CD4-positive, alpha-beta memory T cell (primary cell): ENCODE results near the gene FEZ2. TPM values are rescaled to one million over a fixed set of nuclear protein-coding genes. Genes with fewer than 3 reads are reported as not detected.

ENCODE experiments used
- CTCF ChIA-PET: fragments of 350-600 bp; sonication (Branson Sonifier 250); formaldehyde crosslinking; loops from one replicate; lab custom pipeline; 2021; ENCODE audit warnings: inconsistent platforms; ENCODE audit not compliant: partially characterized antibody; lab: Charles Lee
- POLR2A ChIA-PET: fragments of 350-600 bp; sonication (Branson Sonifier 250); formaldehyde crosslinking; loops from one replicate; lab custom pipeline; 2021; ENCODE audit not compliant: partially characterized antibody; lab: Charles Lee
- DNase-seq, 5 donors: peaks; one replicate each; pipeline versions ENCODE4 v3.0.0 to v3.0.0-alpha.2; 2020 to 2022; ENCODE audit warnings: mixed read lengths in 1 of 5
- H3K27ac ChIP-seq: one replicate; pipeline ENCODE4 v1.7.0; 2013; ENCODE audit warnings: low read depth, low read length
- H3K27me3 ChIP-seq: 2 replicates; pipeline ENCODE4 v1.7.0; 2013; ENCODE audit warnings: mild to moderate bottlenecking, low read length, moderate library complexity; ENCODE audit not compliant: insufficient read depth
- H3K36me3 ChIP-seq: 2 replicates; pipeline ENCODE4 v1.7.0; 2013; ENCODE audit warnings: mild to moderate bottlenecking, low read length, moderate library complexity; ENCODE audit not compliant: insufficient read depth
- H3K4me1 ChIP-seq: 2 replicates; pipeline ENCODE4 v1.7.0; 2013; ENCODE audit warnings: mild to moderate bottlenecking, low read length, moderate library complexity; ENCODE audit not compliant: insufficient read depth
- H3K4me3 ChIP-seq, 2 donors: one replicate each; pipeline ENCODE4 v1.7.0; 2013; ENCODE audit warnings: low read length in 2 of 2, mild to moderate bottlenecking in 1 of 2
- H3K9me3 ChIP-seq, 2 donors: one replicate each; pipeline ENCODE4 v1.7.0; 2013; ENCODE audit warnings: low read length in 2 of 2, control low read depth in 1 of 2; ENCODE audit not compliant: control insufficient read depth in 1 of 2
- H3K27ac Mint-ChIP-seq, 7 donors: one replicate each; pipeline ENCODE4 v1.8.0; 2020 to 2021; ENCODE audit warnings: mixed read lengths in 7 of 7, mild to moderate bottlenecking in 6 of 7, inconsistent platforms in 3 of 7, moderate library complexity in 3 of 7
- H3K27me3 Mint-ChIP-seq, 2 donors: one replicate each; pipeline ENCODE4 v1.8.0; 2020 to 2021; ENCODE audit warnings: mixed read lengths in 2 of 2
- H3K36me3 Mint-ChIP-seq, 2 donors: one replicate each; pipeline ENCODE4 v1.8.0; 2020 to 2021; ENCODE audit warnings: mixed read lengths in 2 of 2, inconsistent platforms in 1 of 2, mild to moderate bottlenecking in 1 of 2
- H3K4me1 Mint-ChIP-seq, 4 donors: one replicate each; pipeline ENCODE4 v1.8.0; 2020 to 2021; ENCODE audit warnings: mixed read lengths in 4 of 4, mild to moderate bottlenecking in 1 of 4
- H3K4me3 Mint-ChIP-seq, 8 donors: one replicate each; pipeline ENCODE4 v1.8.0; 2020 to 2021; ENCODE audit warnings: mixed read lengths in 8 of 8, mild to moderate bottlenecking in 7 of 8, moderate library complexity in 6 of 8, inconsistent platforms in 3 of 8
- H3K9me3 Mint-ChIP-seq, 8 donors: one replicate each; pipeline ENCODE4 v1.8.0; 2020 to 2021; ENCODE audit warnings: mixed read lengths in 8 of 8, mild to moderate bottlenecking in 5 of 8, inconsistent platforms in 3 of 8, moderate library complexity in 1 of 8
- intact Hi-C: fragments of 100-400 bp; cut with micrococcal nuclease; formaldehyde crosslinking; loops from one replicate; pipeline ENCODE4 v1.15.1; 2023
- polyA plus RNA-seq, 2 donors: library from polyadenylated mRNA; unstranded; fragments of 300-500 nt; fragmentation: Illumina TruSeq; gene quantifications; one replicate each; pipeline ENCODE4 v1.2.3, GENCODE V29; 2021
- total RNA-seq, 2 experiments: library from RNA; stranded (reverse); gene quantifications; one replicate each; pipeline ENCODE4 v1.2.3, GENCODE V29; 2021

FEZ2 gene
- total and polyA plus RNA-seq, 4 experiments from 2014 or later: 1.6 to 14.7 (median 7.7) TPM

GRCh38 chr2:36618381-36618780, 20.4 kb upstream of the FEZ2 start:
- peak in 3 of 5 donors; percentile 2 to 11 (median 3) for DNase-seq
- Histone ChIP-seq H3K4me3 (no peak overlapping the region), H3K36me3 (no peaks in the 10 kb centered on the region), H3K4me1 (no peaks in the 10 kb centered on the region), H3K9me3 (no peaks in the 10 kb centered on the region), H3K27ac (no peak overlapping the region), H3K27me3 (no peaks in the 10 kb centered on the region)
- Mint-ChIP-seq H3K27me3 (peaks cover 10 to 14% of the 10 kb centered on the region in 2 donors), H3K4me3 (no peak overlapping the region), H3K9me3 (no peaks in the 10 kb centered on the region), H3K27ac (no peak overlapping the region), H3K36me3 (no peaks in the 10 kb centered on the region), H3K4me1 (no peaks in the 10 kb centered on the region)
- intact Hi-C loops: no loop called here
- ChIA-PET POLR2A (no interaction called here), CTCF (no interaction called here)

- H3K27me3 Mint-ChIP-seq: peaks cover 3 to 7% of the 10 kb centered on the region in 2 donors
- CTCF ChIA-PET: no interaction called here
- Histone ChIP-seq H3K4me1 (no peaks in the 10 kb centered on the region), H3K27ac (no peak overlapping the region), H3K36me3 (no peaks in the 10 kb centered on the region), H3K9me3 (no peaks in the 10 kb centered on the region), H3K27me3 (no peaks in the 10 kb centered on the region), H3K4me3 (no peak overlapping the region)
- no peak overlapping the region for H3K27ac Mint-ChIP-seq
- no peak for DNase-seq
- H3K9me3 Mint-ChIP-seq: no peaks in the 10 kb centered on the region
- H3K4me3 Mint-ChIP-seq: no peak overlapping the region
- H3K36me3 Mint-ChIP-seq: no peaks in the 10 kb centered on the region
- no peaks in the 10 kb centered on the region for H3K4me1 Mint-ChIP-seq
- POLR2A ChIA-PET: no interaction called here
- intact Hi-C loops: no loop called here
Measured at GRCh38 chr2:36616947-36617346, 19.0 kb upstream of the FEZ2 start.

- no peaks in the 10 kb centered on the region for H3K36me3 ChIP-seq
- no peaks in the 10 kb centered on the region for H3K9me3 ChIP-seq
- ChIA-PET CTCF (no interaction called here), POLR2A (no interaction called here)
- no peaks in the 10 kb centered on the region for H3K4me1 ChIP-seq
- Mint-ChIP-seq H3K36me3 (no peaks in the 10 kb centered on the region), H3K27ac (no peak overlapping the region), H3K9me3 (no peaks in the 10 kb centered on the region), H3K4me3 (no peak overlapping the region), H3K4me1 (no peaks in the 10 kb centered on the region), H3K27me3 (peaks cover 4 to 7% of the 10 kb centered on the region in 2 donors)
- H3K4me3 ChIP-seq: no peak overlapping the region
- DNase-seq: no peak
- H3K27ac ChIP-seq: no peak overlapping the region
- no peaks in the 10 kb centered on the region for H3K27me3 ChIP-seq
- intact Hi-C loops: no loop called here
Measured at GRCh38 chr2:36615222-36615621, 17.3 kb upstream of the FEZ2 start.

DNA sequence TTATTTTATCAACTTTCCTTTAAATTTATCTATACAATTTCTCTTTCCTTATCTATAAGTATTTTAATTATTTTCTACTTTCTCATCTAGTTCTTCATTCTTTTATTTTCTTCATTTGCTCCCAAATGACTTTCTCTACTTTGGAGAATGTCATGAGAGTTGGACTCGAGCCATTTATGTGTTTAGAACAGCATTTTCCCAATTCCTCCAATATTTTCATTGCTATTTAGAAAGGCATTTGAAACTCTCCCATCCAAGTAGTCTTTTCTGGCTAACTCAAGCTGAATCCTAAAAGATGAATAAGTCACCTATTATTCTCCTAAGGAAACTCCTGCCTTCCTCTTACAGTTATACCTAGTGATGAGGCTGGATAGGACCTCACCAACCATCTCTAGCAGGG, 15.8 kb upstream of the FEZ2 start:
- H3K27ac Mint-ChIP-seq: no peak overlapping the region
- DNase-seq: no peak
- no peaks in the 10 kb centered on the region for H3K9me3 Mint-ChIP-seq
- Histone ChIP-seq H3K4me1 (no peaks in the 10 kb centered on the region), H3K4me3 (no peak overlapping the region), H3K27me3 (no peaks in the 10 kb centered on the region), H3K36me3 (no peaks in the 10 kb centered on the region), H3K27ac (no peak overlapping the region), H3K9me3 (no peaks in the 10 kb centered on the region)
- H3K36me3 Mint-ChIP-seq: no peaks in the 10 kb centered on the region
- H3K27me3 Mint-ChIP-seq: peaks cover 4 to 6% of the 10 kb centered on the region in 2 donors
- H3K4me1 Mint-ChIP-seq: no peaks in the 10 kb centered on the region
- ChIA-PET CTCF (no interaction called here), POLR2A (no interaction called here)
- H3K4me3 Mint-ChIP-seq: no peak overlapping the region
- intact Hi-C loops: no loop called here

DNA sequence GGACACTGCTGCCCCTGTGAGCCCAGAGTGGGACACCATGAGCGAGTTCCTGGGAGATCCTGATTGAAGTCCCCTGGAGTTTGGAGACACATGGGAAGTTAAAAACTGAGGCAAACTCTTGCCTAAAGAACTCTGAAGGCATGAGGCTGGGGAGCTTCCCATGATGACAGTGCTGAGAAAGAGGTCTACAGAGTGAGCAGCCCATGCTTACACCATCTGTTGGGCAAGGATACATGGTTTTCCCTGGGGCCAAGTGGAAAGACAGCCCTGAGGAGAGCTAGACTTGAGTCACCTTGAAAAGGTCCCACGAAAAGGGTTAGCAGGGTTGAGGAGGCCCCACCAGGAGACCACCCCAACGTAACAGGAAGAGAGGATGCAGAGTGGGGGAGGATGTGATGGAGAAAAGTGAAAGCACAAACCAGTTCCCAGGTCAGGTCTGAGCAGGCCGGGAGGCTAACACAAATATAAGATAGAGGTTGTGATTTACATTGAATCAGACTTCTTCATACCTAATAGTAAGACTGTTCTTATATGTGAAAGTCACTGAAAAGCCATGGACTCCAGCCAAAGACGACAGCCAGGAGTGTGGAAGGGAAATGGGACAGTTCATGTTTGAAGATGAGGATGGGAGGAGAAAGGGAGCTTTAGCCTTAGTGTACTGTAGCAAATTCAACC, 13.5 kb upstream of the FEZ2 start:
- no peaks in the 10 kb centered on the region for H3K9me3 Mint-ChIP-seq
- no peaks in the 10 kb centered on the region for H3K36me3 Mint-ChIP-seq
- Histone ChIP-seq H3K36me3 (no peaks in the 10 kb centered on the region), H3K9me3 (no peaks in the 10 kb centered on the region), H3K4me1 (no peaks in the 10 kb centered on the region), H3K4me3 (no peak overlapping the region), H3K27me3 (no peaks in the 10 kb centered on the region), H3K27ac (no peak overlapping the region)
- no peak overlapping the region for H3K4me3 Mint-ChIP-seq
- POLR2A ChIA-PET: no interaction called here
- H3K4me1 Mint-ChIP-seq: no peaks in the 10 kb centered on the region
- intact Hi-C loops: no loop called here
- DNase-seq: no peak
- CTCF ChIA-PET: no interaction called here
- H3K27me3 Mint-ChIP-seq: peaks cover 4 to 10% of the 10 kb centered on the region in 2 donors
- H3K27ac Mint-ChIP-seq: no peak overlapping the region

DNA sequence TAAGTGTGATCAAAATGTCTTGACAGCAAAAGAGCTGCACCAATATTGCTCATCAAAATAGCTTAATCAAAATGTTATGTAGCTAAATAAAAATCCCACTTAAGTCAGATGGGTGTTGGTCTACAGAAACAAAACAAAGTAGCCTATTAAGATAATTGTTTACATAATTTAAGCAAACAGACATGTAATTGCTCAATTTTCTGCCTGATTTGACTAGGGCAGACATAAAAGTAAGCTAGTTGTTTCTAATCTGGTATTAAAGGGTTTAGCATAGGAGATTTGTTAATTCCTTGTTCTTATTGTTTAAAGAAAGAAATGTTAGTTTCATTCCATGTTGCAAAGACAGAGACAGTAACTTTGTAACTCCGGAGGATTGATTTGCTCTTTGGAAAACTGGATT, 11.5 kb upstream of the FEZ2 start:
- no peaks in the 10 kb centered on the region for H3K4me1 ChIP-seq
- Mint-ChIP-seq H3K27me3 (peaks cover 4 to 10% of the 10 kb centered on the region in 2 donors), H3K27ac (no peak overlapping the region), H3K36me3 (no peaks in the 10 kb centered on the region), H3K9me3 (no peaks in the 10 kb centered on the region), H3K4me3 (no peak overlapping the region), H3K4me1 (no peaks in the 10 kb centered on the region)
- ChIA-PET POLR2A (no interaction called here), CTCF (no interaction called here)
- DNase-seq: no peak
- H3K27me3 ChIP-seq: no peaks in the 10 kb centered on the region
- no peaks in the 10 kb centered on the region for H3K36me3 ChIP-seq
- no peak overlapping the region for H3K27ac ChIP-seq
- no peak overlapping the region for H3K4me3 ChIP-seq
- H3K9me3 ChIP-seq: no peaks in the 10 kb centered on the region
- intact Hi-C loops: no loop called here

- CTCF ChIA-PET: no interaction called here
- Histone ChIP-seq H3K27ac (no peak overlapping the region), H3K4me1 (no peaks in the 10 kb centered on the region), H3K27me3 (no peaks in the 10 kb centered on the region), H3K9me3 (no peaks in the 10 kb centered on the region), H3K36me3 (no peaks in the 10 kb centered on the region), H3K4me3 (no peak overlapping the region)
- intact Hi-C loops: no loop called here
- no peaks in the 10 kb centered on the region for H3K36me3 Mint-ChIP-seq
- no peak overlapping the region for H3K27ac Mint-ChIP-seq
- H3K4me3 Mint-ChIP-seq: no peak overlapping the region
- peaks cover 7 to 10% of the 10 kb centered on the region in 2 donors for H3K27me3 Mint-ChIP-seq
- no peaks in the 10 kb centered on the region for H3K9me3 Mint-ChIP-seq
- POLR2A ChIA-PET: no interaction called here
- no peaks in the 10 kb centered on the region for H3K4me1 Mint-ChIP-seq
- DNase-seq: no peak
Measured at GRCh38 chr2:36607947-36608346, 10.0 kb upstream of the FEZ2 start.
